Ishikawa (cell line): Measurements from ENCODE around the gene ACAP2.

ENCODE experiments used
- CEBPB ChIP-seq: IDR thresholded peaks from 2 replicates; pipeline ENCODE4 v1.6.1; 2012
- CREB1 ChIP-seq: IDR thresholded peaks from 2 replicates; pipeline ENCODE4 v1.6.1; 2012; ENCODE audit warnings: low read depth
- EGR1 ChIP-seq: IDR thresholded peaks from 2 replicates; pipeline ENCODE4 v1.6.1; 2012
- EP300 ChIP-seq: IDR thresholded peaks from 2 replicates; pipeline ENCODE4 v1.6.1; 2012; ENCODE audit warnings: borderline replicate concordance
- FOXM1 ChIP-seq: IDR thresholded peaks from 2 replicates; pipeline ENCODE4 v1.6.1; 2012; ENCODE audit warnings: low read depth, borderline replicate concordance
- NFIC ChIP-seq: IDR thresholded peaks from 2 replicates; pipeline ENCODE4 v1.6.1; 2012
- RAD21 ChIP-seq: IDR thresholded peaks from 2 replicates; pipeline ENCODE4 v1.6.1; 2012; ENCODE audit warnings: low read depth
- TAF1 ChIP-seq: IDR thresholded peaks from 2 replicates; pipeline ENCODE4 v1.6.1; 2012; ENCODE audit warnings: low read depth, mild to moderate bottlenecking
- TCF12 ChIP-seq: IDR thresholded peaks from 2 replicates; pipeline ENCODE4 v1.6.1; 2012; ENCODE audit warnings: low read depth
- TEAD4 ChIP-seq: IDR thresholded peaks from 2 replicates; pipeline ENCODE4 v1.6.1; 2012
- YY1 ChIP-seq: IDR thresholded peaks from 2 replicates; pipeline ENCODE4 v1.6.1; 2012; ENCODE audit warnings: low read depth
- ZBTB7A ChIP-seq: IDR thresholded peaks from 2 replicates; pipeline ENCODE4 v1.6.1; 2012; ENCODE audit warnings: low read depth
- TF ChIP-seq, protein P1 (sequence below): IDR thresholded peaks from 2 replicates; pipeline ENCODE4 v1.6.1; 2012; ENCODE audit warnings: low read depth, mild to moderate bottlenecking
- TF ChIP-seq, protein P2 (sequence below): IDR thresholded peaks from 2 replicates; pipeline ENCODE4 v1.6.1; 2012
- TF ChIP-seq, protein P3 (sequence below): IDR thresholded peaks from 2 replicates; pipeline ENCODE4 v1.6.1; 2012

ACAP2 gene

DNA sequence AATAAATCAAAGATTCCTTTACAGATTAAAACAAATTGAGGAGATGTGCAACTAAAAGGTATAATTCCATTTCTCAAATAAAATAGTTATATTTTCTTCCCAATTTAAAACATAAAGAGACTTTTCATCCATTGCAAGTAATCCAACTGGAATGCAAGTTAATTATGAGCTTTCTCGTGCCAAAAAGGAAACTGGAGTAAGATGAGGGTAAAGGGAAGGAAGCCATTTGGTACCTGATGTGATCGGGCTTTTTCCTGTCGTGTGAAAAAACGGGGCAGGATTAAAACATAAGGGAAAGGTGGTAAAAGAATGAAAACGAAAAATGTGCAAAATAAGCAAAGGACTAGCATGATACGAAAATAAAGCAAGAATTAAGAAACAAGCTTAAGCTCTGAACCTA, 130.1 kb downstream of the ACAP2 start:
- TF ChIP-seq TEAD4 (no peak), TCF12 (no peak), ZBTB7A (no peak), EP300 (no peak), EGR1 (no peak), NFIC (no peak), FOXM1 (no peak), CEBPB (no peak), YY1 (no peak), CREB1 (no peak), RAD21 (no peak), TAF1 (no peak)
- TF ChIP-seq, protein P1, sequence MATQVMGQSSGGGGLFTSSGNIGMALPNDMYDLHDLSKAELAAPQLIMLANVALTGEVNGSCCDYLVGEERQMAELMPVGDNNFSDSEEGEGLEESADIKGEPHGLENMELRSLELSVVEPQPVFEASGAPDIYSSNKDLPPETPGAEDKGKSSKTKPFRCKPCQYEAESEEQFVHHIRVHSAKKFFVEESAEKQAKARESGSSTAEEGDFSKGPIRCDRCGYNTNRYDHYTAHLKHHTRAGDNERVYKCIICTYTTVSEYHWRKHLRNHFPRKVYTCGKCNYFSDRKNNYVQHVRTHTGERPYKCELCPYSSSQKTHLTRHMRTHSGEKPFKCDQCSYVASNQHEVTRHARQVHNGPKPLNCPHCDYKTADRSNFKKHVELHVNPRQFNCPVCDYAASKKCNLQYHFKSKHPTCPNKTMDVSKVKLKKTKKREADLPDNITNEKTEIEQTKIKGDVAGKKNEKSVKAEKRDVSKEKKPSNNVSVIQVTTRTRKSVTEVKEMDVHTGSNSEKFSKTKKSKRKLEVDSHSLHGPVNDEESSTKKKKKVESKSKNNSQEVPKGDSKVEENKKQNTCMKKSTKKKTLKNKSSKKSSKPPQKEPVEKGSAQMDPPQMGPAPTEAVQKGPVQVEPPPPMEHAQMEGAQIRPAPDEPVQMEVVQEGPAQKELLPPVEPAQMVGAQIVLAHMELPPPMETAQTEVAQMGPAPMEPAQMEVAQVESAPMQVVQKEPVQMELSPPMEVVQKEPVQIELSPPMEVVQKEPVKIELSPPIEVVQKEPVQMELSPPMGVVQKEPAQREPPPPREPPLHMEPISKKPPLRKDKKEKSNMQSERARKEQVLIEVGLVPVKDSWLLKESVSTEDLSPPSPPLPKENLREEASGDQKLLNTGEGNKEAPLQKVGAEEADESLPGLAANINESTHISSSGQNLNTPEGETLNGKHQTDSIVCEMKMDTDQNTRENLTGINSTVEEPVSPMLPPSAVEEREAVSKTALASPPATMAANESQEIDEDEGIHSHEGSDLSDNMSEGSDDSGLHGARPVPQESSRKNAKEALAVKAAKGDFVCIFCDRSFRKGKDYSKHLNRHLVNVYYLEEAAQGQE = no peak
- TF ChIP-seq, protein P2, sequence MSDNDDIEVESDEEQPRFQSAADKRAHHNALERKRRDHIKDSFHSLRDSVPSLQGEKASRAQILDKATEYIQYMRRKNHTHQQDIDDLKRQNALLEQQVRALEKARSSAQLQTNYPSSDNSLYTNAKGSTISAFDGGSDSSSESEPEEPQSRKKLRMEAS = no peak
- TF ChIP-seq, protein P3, sequence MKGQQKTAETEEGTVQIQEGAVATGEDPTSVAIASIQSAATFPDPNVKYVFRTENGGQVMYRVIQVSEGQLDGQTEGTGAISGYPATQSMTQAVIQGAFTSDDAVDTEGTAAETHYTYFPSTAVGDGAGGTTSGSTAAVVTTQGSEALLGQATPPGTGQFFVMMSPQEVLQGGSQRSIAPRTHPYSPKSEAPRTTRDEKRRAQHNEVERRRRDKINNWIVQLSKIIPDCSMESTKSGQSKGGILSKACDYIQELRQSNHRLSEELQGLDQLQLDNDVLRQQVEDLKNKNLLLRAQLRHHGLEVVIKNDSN = no peak

DNA sequence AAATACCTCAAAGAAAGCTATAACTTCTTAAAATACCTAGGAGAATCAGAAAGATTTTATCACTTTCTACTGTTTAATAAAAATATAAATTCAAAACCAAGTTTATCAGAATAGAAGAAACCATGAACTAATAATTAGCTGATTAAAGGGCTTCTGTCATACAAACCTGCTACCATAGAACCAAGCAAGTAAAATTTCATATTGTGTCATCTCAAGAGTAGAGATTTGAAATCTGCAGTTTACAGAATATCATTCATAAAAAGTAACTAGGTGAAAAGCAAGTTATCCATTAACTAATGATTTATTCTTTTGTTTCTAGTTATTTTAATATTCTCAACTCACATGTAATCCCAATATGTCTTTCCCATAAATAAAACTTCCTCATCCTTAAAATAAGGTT, 135.1 kb downstream of the ACAP2 start:
- TF ChIP-seq FOXM1 = no peak
- no peak for TF ChIP-seq CREB1
- TF ChIP-seq, protein P3 = no peak
- no peak for TF ChIP-seq EGR1
- TF ChIP-seq CEBPB = no peak
- TF ChIP-seq, protein P1 = no peak
- TF ChIP-seq NFIC = no peak
- TF ChIP-seq TAF1 = no peak
- TF ChIP-seq RAD21 = no peak
- TF ChIP-seq ZBTB7A = no peak
- TF ChIP-seq YY1 = no peak
- no peak for TF ChIP-seq TCF12
- TF ChIP-seq EP300 = no peak

DNA sequence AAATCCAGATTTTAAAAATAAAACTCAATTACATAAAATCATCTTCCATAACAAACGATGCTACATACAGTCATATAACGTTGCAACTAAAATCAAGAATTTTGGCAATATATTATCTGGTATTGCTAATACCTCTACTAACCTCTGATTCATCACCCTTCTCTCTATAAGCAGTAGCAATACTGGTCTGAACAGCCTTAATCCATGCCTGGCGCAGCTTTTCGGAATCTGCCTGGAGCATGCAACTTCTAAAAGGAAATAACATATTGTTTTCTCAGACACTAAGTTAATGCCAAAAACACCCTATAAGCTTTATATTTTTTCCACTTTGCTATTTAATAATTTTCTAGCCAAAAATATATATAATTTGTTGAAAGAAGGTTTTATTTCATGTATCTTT, 136.5 kb downstream of the ACAP2 start:
- TF ChIP-seq CREB1 = no peak
- no peak for TF ChIP-seq RAD21
- TF ChIP-seq, protein P1 = no peak
- TF ChIP-seq, protein P2 = no peak
- no peak for TF ChIP-seq TEAD4
- TF ChIP-seq CEBPB = no peak
- TF ChIP-seq TCF12 = no peak
- no peak for TF ChIP-seq FOXM1
- TF ChIP-seq, protein P3 = no peak

DNA sequence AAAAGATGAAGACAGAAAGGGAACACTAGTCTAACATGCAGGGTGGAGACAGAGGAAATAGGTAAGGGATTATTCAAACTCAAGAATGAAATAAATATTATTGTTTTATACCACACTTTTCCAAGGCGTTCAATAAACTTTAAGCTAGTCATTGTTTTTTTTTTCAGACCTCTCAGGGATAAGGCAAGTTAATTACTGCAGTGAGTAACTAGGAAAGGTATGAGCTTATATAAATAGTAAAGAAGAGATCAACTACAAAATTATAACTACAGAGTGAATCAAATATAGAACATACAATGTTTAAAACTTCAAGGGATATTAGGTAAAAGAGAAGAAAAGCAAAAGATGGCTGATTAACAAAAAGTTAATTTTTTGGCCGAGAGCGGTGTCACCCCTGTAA, 140.4 kb downstream of the ACAP2 start:
- TF ChIP-seq, protein P3 = no peak
- no peak for TF ChIP-seq EGR1
- no peak for TF ChIP-seq CEBPB
- TF ChIP-seq EP300 = no peak
- no peak for TF ChIP-seq RAD21
- TF ChIP-seq, protein P1 = no peak
- no peak for TF ChIP-seq FOXM1
- TF ChIP-seq TEAD4 = no peak
- TF ChIP-seq TCF12 = no peak
